Left renal cortex interstitium (tissue), 4 donors: ENCODE data around the gene MEI1. TPM values are rescaled to one million over a fixed set of nuclear protein-coding genes. Genes with fewer than 3 reads are reported as not detected.
A peak's percentile ranks its signal among the peaks of the same experiment; 100 is the strongest.

Experiments
- DNase-seq, 4 donors: peaks; one replicate each; pipeline ENCODE4 v3.0.0-alpha.2; 2013; ENCODE audit warnings: low read depth in 4 of 4, low spot score in 2 of 4, missing footprints in 1 of 4
- polyA plus RNA-seq, 4 donors: library from polyadenylated mRNA; unstranded; fragments of 120-200 nt; gene quantifications; one replicate each; pipeline ENCODE4 v1.2.1, GENCODE V29; 2013; ENCODE audit not compliant: insufficient read length in 4 of 4

The MEI1 gene
- polyA plus RNA-seq, 4 donors, result 2.9 to 3.4 (median 3.3) TPM

GRCh38 chr22:41777749-41778425 lies 78.6 kb downstream of the MEI1 start:
- DNase-seq, result no peak

GRCh38 chr22:41779929-41780505 lies 80.7 kb downstream of the MEI1 start:
- no peak for DNase-seq

- no peak for DNase-seq
These were observed 81.6 kb downstream of the MEI1 start for GRCh38 chr22:41780746-41781505.

GRCh38 chr22:41781507-41781906 lies 82.2 kb downstream of the MEI1 start:
- no peak for DNase-seq

DNA sequence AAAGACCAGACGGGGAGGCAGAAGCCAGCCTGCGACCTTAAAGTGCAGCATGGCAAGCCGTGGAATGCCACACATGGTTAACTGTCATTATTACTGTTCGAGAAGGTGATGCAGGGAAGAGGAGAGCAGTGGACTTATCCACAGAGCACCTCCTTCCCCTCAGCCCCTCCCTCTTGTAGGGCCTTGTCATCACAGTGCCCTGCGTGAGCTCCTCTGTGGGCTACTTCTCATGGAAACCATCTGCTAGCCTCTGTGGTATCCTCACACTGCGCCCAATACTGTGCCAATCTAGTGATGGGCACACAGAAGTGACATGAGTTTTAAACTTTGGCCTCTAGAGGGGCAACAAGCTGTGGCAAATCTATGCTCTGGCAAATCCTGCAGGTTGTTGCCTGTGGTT lies 83.0 kb downstream of the MEI1 start:
- no peak for DNase-seq

- no peak for DNase-seq
These were observed 83.4 kb downstream of the MEI1 start for GRCh38 chr22:41782751-41783150.

DNA sequence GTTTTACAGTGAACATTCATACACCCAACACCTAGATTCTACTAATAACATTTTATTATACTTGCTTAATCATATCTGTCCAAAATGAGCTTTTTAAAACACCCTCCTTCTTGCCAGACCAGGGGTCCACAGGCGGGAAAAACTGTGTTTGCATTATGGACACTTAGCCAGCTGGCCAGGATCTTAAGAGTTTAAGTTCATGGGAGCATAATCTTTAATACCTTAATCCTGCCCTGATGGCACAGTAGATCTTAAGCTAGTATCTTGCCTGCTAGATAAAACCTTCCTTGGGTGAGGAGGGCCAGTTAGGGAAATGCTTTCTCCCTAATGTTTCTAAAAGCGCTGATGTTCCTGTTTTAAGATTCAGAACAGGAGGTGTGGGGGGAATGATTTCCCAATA lies 88.0 kb downstream of the MEI1 start:
- no peak for DNase-seq

DNA sequence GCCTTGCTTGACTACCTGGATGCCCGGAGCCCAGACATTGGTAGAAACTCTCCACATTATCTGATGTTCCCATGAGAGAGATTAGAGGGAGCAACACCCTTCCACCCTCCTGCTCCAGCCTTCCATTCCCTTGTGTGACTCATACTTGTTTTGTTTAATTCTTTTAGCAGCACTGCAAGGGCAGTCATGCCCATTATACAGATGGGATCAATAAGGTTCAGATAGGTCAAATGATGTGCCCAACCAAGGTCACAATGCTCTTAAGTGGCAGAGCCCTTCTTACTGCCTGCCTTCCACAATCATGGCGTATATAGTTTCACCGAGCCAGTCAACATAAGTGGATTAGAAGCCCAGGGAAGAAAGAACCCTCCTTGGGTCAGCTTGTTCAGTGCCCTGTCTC lies 94.6 kb downstream of the MEI1 start:
- no peak for DNase-seq

- no peak for DNase-seq
These were observed 99.4 kb downstream of the MEI1 start for GRCh38 chr22:41798736-41799135.

DNA sequence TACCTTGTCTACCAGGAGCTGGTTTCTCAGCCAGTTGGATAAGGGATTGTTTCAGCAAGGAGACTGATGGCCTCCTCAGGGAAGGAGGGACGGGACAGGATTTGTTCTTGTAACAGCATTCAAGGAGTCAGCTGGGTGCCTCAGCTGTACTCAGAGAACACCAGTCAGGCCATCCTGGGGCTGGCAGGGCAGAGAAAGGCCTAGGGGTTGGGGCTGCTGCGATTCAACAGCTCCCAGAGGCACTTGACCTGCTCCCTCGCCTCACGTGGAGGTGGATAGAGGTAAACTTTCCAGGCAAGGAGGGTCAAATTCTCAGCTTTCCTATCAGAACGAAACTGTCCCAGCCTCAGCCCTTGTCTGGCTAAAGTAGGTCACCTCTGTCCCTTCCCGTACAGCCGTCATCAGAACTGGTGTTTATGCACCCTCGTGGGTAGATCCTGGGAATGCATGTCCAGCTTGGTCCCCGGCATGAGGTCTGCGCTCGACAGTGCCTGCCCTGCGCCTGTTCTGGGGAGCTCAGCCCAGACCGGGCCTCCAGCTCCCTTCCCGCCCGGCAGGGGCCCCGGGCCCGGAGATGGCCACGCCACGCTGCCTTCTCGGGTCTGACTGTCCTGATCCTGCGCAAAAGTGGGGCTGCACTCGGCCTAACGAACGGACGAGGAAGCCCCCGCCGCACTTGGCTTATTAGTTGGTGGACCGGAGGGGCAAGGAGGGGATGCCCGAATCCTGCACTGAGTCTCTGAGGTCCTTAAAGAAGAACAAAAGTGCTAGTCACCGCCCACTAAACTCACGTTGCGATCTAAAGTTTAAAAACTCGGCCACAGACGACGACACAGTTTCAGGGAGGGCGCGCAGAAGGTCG lies 100.4 kb downstream of the MEI1 start:
- DNase-seq, result no peak

DNA sequence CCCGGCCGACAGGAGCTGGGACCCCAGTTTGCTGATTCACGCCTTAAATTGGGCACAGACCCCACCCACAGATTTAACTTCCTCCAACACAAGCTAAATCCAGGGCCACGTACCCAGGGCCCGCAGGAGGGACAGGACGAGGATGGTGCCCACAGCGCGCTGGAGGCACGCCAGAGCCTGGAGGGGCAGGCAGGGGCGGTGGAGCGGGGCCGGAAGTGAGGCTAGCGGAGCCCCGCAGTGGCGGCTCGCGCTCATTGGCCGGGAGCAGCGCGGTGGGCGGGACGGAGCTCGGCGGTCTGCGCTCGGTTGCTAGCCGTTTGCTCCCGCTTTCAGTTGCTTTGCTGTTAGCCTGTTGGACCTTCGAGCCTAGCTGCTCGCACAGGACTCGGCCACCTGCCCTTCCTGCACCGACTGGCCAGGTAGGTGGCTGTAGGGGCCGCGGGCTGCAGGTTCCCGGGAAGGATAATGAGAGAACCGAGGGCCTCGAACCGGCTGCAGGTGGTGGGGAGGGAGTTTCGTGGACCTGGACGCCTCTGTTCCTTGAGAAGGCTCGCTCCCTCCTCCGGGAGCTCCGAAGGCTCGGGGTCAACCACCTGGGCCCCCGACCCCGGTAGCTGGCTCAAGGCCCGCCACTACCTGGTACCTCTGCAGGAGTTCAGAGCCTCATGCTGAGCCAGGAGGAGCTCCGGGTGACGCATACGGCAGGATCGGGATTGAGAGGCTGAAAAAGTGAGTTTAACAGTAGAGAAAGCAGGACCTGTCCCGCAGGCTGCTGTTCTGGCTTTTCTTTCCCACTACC lies 101.2 kb downstream of the MEI1 start, which contains the start of gene CCDC134:
Gene CCDC134, plus strand, starts transcription at position 332 of the 799 bp plus-strand sequence. CDS start 8,212 bp downstream, outside the sequence.
- peak; percentile 69 to 81 (median 72) for DNase-seq

DNA sequence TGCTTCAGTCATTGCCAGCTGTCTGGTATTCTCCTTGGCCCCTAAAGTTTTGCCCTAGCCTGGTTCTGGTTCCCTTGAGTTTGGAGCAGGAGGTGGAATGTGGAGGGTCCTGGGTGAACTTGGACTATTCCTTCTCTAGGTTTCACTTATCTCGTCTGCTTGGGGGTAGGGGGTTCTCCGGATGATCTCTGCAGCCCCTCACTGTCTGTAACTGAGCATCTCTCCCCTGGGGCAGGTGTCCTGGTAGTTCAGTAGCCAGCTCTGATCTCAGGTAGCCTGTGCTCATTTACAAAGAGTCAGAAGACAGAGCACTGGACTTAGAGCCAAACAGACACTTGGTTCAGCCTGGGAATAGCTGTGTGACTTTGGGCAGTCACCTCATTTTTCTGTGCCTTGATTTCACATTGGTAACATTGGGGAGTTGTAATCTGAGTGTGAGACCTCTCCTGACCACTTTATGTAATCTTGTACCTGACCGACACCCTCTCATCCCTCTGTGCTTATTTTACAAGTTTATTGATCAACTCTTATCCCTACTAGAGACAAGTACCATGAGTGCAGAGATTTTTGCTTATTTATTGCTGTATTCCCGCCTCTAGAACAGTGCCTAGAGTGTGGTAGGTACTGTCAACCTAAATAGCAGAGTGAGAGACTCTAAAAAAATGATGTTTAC lies 102.0 kb downstream of the MEI1 start:
- no peak for DNase-seq

GRCh38 chr22:41801886-41802285 lies 102.6 kb downstream of the MEI1 start:
- no peak for DNase-seq

DNA sequence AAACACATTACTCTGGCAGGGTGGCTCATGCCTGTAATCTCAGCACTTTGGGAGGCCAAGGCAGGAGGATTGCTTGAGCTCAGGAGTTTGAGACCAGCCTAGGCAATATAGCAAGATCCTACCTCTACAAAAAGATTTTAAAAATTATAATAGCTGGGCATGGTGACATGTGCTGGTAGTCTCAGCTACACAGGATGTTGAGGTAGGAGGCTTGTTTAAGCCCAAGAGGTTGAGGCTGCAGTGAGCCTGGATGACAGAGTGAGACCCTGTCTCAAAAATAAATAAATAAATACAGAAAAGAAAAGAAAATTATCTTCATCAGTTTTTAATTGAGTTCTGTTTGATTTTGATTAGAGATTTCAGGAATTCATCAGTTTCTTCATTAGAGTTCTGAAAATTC lies 106.3 kb downstream of the MEI1 start:
- DNase-seq, result no peak

- DNase-seq, result no peak
These were observed 109.1 kb downstream of the MEI1 start for GRCh38 chr22:41808400-41808799.

DNA sequence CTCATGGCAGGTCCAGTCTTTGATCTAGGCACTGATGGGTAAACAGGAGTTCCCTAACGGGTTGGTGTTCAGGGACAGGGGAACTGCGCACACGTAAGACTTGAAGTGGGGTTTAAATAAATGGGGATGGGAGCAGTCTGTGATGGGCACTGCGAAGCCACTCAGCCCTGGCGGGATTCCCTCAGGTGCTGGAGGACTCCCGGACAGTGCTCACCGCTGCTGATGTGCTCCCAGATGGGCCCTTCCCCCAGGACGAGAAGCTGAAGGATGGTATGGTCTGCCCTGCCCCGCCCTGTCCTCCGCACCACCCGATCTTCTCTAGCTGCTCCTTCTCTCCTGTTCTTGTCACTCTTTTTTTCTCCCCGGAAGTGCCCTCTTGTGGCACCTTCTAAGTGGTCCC lies 110.7 kb downstream of the MEI1 start:
- DNase-seq, result no peak

DNA sequence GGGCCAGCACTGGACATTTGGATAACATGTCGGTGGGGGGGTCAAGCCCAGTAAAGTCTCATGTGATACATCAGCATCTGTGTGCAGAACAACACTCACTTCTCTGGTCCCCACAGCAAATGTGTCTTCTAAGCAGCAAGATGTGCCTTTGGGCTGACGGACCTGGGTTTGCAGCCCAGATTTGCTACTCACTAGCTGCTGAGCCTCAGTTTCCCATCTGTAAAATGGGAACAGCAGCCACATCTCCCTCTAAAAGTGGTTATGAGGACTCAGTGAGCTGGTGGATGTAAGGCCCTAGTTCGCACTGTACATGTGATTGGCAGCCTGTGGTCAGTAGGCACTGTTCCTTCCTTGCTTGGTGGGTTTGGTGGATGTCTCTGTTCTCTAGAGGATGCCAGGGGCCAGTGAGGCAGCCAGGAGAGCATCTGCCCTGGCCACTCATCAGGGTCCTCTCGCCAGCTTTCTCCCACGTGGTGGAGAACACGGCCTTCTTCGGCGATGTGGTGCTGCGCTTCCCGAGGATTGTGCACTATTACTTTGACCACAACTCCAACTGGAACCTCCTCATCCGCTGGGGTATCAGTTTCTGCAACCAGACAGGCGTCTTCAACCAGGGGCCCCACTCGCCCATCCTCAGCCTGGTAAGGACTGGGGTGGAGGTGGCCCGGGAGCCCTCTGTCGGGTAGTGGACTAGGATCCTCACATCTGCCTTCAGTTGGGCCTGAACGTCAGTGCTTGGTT lies 113.7 kb downstream of the MEI1 start:
- DNase-seq, result no peak

DNA sequence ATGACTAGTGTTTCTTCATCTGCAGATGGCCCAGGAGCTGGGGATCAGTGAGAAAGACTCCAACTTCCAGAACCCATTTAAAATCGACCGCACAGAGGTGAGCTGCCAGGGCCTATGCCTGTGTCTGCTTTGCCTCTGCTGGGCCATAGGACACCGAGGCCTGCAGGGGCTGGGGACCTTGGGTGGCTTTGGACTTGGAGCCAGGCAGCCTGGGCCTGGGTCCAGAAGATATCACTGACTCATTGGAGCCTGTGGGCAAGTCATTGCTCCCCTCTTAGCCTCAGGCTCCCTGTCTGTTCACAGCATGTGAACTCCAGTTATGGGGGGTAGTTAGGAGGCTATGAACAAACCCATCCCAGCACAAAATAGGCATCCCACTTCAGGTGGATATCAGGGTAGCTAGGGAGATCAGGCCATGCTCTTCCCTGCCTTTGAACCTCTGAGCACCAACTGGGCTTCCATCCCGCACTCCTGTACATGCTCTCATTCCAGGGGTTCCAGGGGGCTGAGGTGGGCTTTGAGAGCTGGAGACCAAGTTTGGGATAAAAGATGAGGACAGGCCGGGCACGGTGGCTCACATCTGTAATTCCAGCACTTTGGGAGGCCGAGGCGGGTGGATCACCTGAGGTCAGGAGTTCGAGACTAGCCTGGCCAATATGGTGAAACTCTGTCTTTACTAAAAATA lies 114.6 kb downstream of the MEI1 start:
- no peak for DNase-seq
